HFFc6 (cell line): ENCODE results near the gene ZRANB3. TPM values are rescaled to one million over a fixed set of nuclear protein-coding genes. Genes with fewer than 3 reads are reported as not detected.
A peak's percentile ranks its signal among the peaks of the same experiment; 100 is the strongest.

Experiments used
- DNase-seq: peaks from one replicate; pipeline ENCODE4 v3.0.0-alpha.2; 2018
- H3K27ac Mint-ChIP-seq: 2 replicates; pipeline ENCODE4 v1.8.0; 2020; ENCODE audit warnings: mild to moderate bottlenecking, mixed read lengths
- H3K27me3 Mint-ChIP-seq: 2 replicates; pipeline ENCODE4 v1.8.0; 2021; ENCODE audit warnings: mild to moderate bottlenecking, moderate library complexity, mixed read lengths; ENCODE audit not compliant: insufficient read depth
- H3K36me3 Mint-ChIP-seq: 2 replicates; pipeline ENCODE4 v1.8.0; 2021; ENCODE audit warnings: low read depth, mixed read lengths
- H3K4me1 Mint-ChIP-seq: 2 replicates; pipeline ENCODE4 v1.8.0; 2020; ENCODE audit warnings: low read depth, mixed read lengths
- H3K4me3 Mint-ChIP-seq: 2 replicates; pipeline ENCODE4 v1.8.0; 2020; ENCODE audit warnings: mild to moderate bottlenecking, moderate library complexity, mixed read lengths
- H3K9me3 Mint-ChIP-seq: 2 replicates; pipeline ENCODE4 v1.8.0; 2020; ENCODE audit warnings: mild to moderate bottlenecking, mixed read lengths
- total RNA-seq, 6 experiments: library from RNA; stranded (reverse); fragmentation: NEBNext Ultra II Directional; extraction: Animal tissue kit (Norgen Biotek cat#: 25700); gene quantifications; 2 replicates in 1 of 6; 3 replicates in 5 of 6; pipeline ENCODE4 v1.2.3, GENCODE V29; 2021
- TF ChIP-seq, protein P1 (sequence below): fragments of 200-600 bp; sonication (generic); IDR thresholded peaks from 2 replicates; pipeline ENCODE4 v1.5.0; 2021; ENCODE audit warnings: antibody characterized with exemption, mild to moderate bottlenecking

The ZRANB3 gene
- total RNA-seq, 6 experiments from 2014 or later = 8.1 to 10.2 (median 8.8) TPM

DNA sequence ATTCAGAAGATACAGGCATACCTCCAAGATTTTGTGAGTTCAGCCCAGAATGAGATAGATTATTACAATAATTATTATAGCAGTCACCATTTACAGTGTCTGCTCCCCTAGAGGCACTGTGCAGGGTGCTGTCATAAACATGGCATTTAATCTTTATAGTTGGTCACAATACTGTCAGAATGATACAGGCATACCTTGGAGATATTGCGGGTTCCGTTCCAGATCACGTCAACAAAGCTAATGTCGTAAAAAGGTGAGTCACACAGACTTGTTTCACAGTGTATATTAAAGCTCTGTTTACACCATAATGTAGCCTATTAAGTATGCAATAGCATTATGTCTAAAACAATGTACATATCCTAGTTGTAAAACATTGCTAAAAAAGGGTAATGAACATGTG, 45.6 kb downstream of the ZRANB3 start:
- TF ChIP-seq, protein P1, sequence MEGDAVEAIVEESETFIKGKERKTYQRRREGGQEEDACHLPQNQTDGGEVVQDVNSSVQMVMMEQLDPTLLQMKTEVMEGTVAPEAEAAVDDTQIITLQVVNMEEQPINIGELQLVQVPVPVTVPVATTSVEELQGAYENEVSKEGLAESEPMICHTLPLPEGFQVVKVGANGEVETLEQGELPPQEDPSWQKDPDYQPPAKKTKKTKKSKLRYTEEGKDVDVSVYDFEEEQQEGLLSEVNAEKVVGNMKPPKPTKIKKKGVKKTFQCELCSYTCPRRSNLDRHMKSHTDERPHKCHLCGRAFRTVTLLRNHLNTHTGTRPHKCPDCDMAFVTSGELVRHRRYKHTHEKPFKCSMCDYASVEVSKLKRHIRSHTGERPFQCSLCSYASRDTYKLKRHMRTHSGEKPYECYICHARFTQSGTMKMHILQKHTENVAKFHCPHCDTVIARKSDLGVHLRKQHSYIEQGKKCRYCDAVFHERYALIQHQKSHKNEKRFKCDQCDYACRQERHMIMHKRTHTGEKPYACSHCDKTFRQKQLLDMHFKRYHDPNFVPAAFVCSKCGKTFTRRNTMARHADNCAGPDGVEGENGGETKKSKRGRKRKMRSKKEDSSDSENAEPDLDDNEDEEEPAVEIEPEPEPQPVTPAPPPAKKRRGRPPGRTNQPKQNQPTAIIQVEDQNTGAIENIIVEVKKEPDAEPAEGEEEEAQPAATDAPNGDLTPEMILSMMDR = no peak
- Mint-ChIP-seq H3K27me3 (no peaks in the 10 kb centered on the region), H3K4me3 (no peak overlapping the region), H3K36me3 (peaks cover 33% of the 10 kb centered on the region), H3K9me3 (no peaks in the 10 kb centered on the region), H3K4me1 (peaks cover 18% of the 10 kb centered on the region), H3K27ac (no peak overlapping the region)
- DNase-seq = no peak

DNA sequence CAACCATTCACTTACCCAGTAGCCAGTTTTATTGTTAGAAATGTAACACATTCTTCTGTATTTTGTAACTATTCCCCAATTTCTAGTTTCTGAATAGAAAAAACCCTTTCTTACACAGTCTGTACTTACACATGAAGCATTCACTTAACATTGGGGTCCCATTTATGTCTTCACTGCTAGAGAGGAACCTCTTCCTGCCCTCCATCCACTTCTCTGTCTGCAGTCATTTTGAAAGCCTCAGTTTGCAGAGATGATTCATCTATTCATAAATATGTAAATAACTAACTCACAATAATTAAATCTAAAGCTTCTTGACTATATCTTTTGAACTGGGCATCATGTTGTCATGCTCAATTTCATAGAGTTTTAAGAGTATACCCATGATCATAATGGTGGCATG, 55.9 kb downstream of the ZRANB3 start:
- Mint-ChIP-seq H3K4me1 (no peaks in the 10 kb centered on the region), H3K36me3 (no peaks in the 10 kb centered on the region), H3K27me3 (no peaks in the 10 kb centered on the region; the same call in 1 of the 2 replicates), H3K9me3 (no peaks in the 10 kb centered on the region), H3K4me3 (no peak overlapping the region), H3K27ac (no peak overlapping the region)
- no peak for DNase-seq
- TF ChIP-seq, protein P1 = no peak

DNA sequence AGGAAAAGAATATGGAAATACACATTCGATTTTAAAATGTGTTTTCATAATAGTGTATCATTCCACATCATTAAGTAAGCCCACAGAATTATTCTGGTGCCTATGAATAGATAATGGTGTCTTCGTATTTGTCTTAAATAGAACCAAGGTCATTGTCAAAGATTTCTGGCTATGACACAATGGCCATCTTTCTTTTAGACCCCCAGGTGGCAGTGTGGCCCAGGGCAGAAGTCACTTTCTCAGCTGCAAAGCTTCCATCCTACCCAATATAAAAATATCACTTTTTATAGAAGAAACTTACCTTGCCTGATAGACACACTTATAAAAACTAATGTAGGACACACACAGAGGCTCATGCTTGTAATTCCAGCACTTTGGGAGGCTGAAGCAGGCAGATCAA, 57.5 kb downstream of the ZRANB3 start:
- no peak for DNase-seq

DNA sequence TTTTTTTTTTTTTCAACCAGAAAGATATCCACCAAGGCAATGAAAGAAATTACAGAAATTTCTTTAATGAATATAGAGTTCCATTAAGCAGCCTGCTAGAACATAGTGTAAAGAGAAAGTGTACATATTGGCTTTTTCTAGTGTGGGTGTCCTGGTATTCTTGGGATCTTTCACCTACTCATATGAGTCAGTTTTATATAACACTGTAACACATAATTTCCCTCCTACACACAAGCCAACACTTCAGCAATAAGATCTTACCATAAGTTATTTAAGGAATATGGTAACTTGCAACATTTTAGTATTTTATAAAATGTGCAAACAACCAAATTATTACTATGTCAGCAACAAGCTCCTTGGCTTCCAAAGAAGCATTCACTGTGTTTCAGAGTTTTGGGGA, 59.9 kb downstream of the ZRANB3 start:
- TF ChIP-seq, protein P1 = no peak
- Mint-ChIP-seq H3K4me3 (no peak overlapping the region), H3K9me3 (no peaks in the 10 kb centered on the region), H3K27me3 (no peaks in the 10 kb centered on the region; the same call in 1 of the 2 replicates), H3K4me1 (no peaks in the 10 kb centered on the region), H3K27ac (no peak overlapping the region), H3K36me3 (no peaks in the 10 kb centered on the region)
- DNase-seq = no peak

More for the DNA sequence above, 57.5 kb downstream of the ZRANB3 start:
- Mint-ChIP-seq H3K36me3 (no peaks in the 10 kb centered on the region), H3K27me3 (no peaks in the 10 kb centered on the region; the same call in 1 of the 2 replicates), H3K4me3 (no peak overlapping the region), H3K4me1 (no peaks in the 10 kb centered on the region), H3K27ac (no peak overlapping the region), H3K9me3 (no peaks in the 10 kb centered on the region)
- TF ChIP-seq, protein P1 = peak; percentile 79

DNA sequence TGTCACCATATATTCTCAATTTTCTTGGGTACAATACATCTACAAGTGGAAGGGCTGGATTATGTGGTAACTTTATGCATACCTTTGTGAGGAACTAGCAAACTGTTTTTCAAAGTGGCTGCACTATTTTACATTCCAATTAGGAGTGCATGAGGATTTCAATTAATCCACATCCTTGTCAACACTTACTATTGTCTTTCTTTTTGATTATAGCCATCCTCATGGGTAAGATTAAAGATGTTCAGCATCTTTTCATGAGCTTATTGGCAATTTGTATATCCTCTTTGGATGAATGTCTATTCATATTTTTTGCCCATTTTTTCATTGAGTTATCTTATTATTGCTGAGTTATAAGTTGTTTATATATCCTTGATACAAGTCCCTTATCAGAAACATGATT, 73.7 kb downstream of the ZRANB3 start:
- no peaks in the 10 kb centered on the region for H3K27me3 Mint-ChIP-seq
- TF ChIP-seq, protein P1 = no peak
- H3K27ac Mint-ChIP-seq = no peak overlapping the region
- H3K36me3 Mint-ChIP-seq = peaks cover 19% of the 10 kb centered on the region
- no peak for DNase-seq
- H3K4me1 Mint-ChIP-seq = no peaks in the 10 kb centered on the region
- peaks cover 25% of the 10 kb centered on the region for H3K9me3 Mint-ChIP-seq
- H3K4me3 Mint-ChIP-seq = no peak overlapping the region

DNA sequence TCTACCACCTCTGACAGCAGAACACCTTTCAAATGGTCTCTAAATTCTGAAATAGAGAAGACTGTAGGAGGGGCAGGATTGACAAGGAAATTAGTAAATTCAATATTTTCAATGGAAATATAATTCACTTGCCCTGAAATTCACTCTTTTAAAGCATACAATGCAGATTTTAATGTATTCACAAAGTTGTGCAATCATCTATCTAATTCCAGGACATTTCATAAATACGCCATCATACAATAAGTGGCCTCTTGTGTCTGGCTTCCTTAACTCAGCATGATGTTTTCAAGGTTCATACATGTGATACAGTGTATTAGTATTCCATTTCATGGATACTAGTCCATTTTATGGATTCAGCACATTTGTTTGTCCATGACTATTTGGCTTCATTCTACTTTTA, 74.2 kb downstream of the ZRANB3 start:
- TF ChIP-seq, protein P1 = no peak
- H3K27ac Mint-ChIP-seq = no peak overlapping the region
- peaks cover 24% of the 10 kb centered on the region for H3K36me3 Mint-ChIP-seq
- no peaks in the 10 kb centered on the region for H3K4me1 Mint-ChIP-seq
- no peaks in the 10 kb centered on the region for H3K27me3 Mint-ChIP-seq
- H3K9me3 Mint-ChIP-seq = peaks cover 29% of the 10 kb centered on the region
- no peak overlapping the region for H3K4me3 Mint-ChIP-seq
- no peak for DNase-seq
